Inferior parietal cortex (tissue), 1 donor: ENCODE results near the gene IDI2.
"Not testable (repeated sequence)": the region's sequence is repeated elsewhere in the genome, so short reads cannot be mapped to it uniquely, and the experiment has no call there.

Source experiments
- DNase-seq: peaks from one replicate; pipeline ENCODE4 v3.0.0-alpha.2; 2016; ENCODE audit errors: extremely low spot score

IDI2 gene

DNA sequence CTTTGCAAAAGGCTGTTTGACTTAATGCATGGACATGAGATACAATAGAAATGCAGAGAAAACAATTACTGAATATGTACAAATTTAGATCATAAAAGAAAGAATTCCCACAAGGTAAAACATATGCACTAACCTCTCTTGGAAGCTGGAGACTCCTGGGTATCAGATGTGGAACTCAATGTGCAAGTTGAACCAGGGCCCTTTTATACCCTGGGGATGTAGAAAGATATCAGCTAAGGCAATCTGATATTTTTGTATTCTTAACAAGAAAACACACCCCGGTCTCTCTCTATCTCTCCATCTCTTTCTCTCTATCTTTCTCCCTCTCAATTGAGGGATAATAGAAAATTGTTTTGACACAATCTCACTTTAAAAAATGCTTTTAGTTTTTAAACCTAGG lies at the start of gene IDI2:
IDI2 (minus strand) TSS at position 177 of the 400 bp plus-strand sequence. CDS start 1,136 bp downstream, outside the sequence.
- no peak for DNase-seq

DNA sequence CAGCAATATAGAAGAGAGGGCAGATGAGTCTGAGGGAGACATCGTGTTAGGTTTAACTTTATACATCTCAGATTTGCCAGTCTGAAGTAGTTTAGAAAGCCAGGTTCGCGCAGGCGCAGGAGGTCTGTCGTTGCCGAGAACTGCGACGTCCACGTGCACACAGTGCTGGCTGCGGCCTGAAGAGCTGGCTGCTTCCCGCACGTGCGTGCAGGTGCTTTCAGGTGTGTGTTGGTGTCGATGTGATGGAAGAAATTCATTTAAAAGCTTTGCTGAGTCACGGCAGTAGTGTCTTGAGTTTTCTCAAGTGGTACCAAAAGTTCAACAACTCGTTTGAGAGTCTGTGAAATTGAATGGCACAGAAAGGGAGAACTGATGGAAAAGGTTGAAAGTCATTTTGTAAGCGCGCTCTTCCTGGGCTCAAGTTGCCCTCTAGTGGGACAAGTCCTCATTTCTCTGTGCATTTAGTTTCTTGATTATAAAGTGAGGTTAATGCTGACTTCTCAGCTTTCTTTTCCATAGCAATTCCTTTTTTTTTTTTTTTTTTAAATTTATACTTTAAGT lies 49.2 kb upstream of the IDI2 start:
- DNase-seq: no peak

DNA sequence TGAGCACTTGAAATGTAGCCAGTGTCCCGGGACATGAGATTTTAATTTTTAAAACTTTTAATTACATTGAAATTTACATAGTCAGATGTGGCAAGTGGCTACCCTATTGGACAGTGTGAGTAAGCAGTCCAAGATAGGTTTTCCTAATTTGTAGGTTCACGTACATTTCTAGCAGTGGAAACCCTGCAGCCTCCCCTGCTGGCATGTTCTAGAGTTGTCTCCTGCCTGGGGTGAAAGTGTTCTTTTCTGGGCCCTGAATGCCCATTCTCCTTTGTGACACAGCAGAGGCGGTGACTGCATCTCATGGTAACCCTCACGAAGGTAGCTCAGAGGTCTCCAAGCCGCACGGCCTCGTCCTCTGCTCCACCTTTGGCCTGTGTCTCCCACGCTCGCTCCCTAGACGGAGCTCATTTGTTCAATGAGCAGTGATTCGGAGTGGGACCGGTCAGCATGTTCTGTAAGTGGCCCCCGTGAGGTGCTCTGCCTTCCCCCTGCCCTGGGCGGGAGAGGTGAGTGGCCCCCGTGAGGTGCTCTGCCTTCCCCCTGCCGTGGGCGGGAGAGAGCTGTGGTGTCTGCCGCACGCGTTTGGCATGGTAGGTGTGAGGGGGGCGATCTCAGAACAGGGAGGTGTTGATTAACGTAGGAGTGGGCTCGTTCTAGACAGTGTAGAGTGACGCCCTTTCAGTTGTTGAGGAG lies 48.5 kb upstream of the IDI2 start:
- DNase-seq: no peak

DNA sequence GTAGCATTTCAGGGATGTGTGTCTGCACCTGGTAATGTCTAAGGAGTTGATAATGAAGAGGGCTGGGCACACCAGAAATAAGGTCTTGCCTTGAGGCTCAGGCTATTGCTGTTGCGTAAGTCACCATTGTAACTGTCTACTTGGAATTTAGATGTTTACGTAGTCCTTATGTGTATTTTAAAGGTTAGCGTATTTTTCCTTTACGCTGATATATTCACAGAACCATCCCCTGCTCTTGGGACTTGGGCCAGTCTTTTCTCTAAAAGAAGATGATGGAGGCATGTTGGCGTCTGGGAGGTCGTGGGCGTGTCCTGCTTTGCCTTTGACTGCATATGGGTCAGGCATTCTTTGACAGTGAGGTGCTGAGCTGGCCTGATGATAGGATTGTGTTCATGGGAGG lies 45.3 kb upstream of the IDI2 start:
- no peak for DNase-seq

DNA sequence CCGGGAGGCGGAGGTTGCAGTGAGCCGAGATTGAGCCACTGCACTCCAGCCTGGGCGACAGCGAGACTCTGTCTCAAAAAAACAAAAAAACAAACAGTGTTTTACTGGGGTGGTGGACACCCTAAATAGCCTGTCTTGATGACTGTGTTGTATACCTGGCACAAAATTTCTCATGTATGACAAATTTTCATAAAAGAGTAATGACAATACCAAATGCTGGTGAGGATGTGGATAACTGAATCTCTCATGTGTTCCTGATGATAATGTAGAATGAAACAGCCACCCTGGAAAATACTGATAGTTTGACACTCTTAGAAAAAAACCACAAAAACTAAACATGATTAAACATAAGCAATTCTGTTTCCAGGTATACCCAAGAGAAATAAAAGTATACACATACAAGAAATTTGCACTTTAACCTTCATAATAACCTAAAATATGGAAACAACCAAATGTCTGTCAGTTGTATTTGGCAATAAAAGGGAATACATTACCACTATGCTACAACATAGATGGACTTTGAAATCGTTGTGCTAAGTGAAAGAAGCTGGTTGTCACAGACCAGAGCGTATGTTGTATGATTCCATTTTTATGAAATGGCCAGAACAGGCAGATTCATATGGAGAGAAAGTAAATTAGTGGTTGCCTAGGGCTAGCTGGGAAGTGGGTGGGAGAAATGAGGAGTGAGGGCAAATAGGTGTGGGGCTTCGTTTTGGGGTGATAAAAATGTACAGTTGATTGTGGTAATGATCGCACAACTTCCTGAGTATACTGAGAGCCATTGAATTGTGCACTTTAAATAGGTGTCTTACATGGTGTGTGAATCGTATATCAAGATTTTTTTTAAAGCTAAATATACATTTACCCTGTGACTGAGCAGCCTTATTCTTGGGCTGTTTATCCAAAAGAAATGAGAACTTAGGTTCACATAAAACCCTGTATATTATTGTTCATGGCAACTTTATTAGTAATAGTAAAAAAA lies 43.0 kb upstream of the IDI2 start:
- no peak for DNase-seq

DNA sequence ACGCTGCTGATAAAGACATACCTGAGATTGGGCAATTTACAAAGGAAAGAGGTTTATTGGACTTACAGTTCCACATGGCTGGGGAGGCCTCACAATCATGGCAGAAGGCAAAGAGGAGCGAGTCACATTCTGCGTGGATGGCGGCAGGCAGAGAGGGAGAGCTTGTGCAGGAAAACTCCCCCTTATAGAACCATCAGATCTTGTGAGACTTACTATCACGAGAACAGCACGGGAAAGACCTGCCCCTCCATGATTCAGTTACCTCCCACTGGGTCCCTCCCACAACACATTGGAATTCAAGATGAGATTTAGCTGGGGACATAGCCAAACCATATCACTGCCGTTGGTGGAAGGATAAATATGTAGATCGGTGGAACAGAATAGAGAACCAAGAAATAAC lies 41.1 kb upstream of the IDI2 start:
- not testable (repeated sequence) for DNase-seq

DNA sequence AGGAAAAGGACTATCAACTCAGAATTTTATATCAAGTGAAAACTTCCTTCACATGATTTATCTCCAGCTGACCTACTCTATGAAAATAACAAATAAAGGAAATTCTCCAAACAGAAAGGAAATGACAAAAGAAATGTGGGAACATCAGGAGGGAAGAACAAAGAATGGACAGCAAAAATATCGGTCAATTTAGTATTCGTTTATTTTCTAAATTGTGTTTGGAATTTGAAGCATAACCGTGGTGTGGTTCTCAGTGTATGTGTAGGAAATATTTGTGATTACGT lies 39.2 kb upstream of the IDI2 start:
- DNase-seq: no peak

- no peak for DNase-seq
Measured at GRCh38 chr10:1063232-1063865, 37.7 kb upstream of the IDI2 start.

GRCh38 chr10:1061930-1062774 lies 36.5 kb upstream of the IDI2 start:
- DNase-seq: no peak

DNA sequence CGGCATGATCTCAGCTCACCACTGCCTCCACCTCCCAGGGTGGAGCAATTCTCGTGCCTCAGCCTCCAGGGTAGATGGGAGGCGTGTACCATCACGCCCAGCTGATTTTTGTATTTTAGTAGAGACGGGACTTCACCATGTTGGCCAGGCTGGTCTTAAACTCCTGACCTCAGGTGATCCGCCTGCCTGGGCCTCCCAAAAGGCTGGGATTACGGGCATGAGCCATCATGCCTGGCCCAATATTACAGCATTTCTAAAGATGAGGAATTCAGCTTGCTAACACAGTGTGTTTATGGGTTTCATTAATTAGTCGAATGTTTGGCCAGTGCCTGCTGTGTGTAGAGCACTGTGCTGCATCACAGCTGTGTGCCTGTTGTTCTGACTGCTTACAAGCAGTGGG lies 34.2 kb upstream of the IDI2 start:
- no peak for DNase-seq

- no peak for DNase-seq
Measured at GRCh38 chr10:1058017-1058416, 32.4 kb upstream of the IDI2 start.

DNA sequence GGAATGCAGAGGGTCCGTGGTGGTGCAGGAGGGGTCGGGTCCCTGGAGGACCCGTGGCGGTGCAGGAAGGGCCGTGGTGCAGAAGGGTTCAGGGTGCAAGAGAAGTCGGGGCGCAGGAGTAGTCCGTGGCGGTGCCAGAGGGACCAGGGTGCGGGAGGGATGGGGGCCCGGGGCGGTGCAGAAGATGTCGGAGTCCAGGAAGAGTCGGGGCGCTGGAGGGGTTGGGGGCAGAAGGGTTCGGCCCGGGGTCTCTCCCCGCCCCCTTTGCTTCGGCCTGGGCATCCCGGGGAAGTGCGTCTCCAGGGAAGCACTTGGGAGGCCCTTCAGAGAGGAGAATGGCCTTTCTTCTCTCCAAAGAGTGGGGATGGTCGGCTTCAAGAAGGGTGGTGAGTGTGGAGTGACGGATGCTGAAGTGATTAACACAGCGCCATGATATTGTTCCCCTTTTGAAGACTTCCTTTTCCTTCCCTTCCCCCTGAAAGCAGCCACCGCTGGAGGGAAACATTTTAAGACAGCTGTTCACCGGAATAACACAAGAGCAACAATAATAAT lies 31.5 kb upstream of the IDI2 start:
- no peak for DNase-seq

DNA sequence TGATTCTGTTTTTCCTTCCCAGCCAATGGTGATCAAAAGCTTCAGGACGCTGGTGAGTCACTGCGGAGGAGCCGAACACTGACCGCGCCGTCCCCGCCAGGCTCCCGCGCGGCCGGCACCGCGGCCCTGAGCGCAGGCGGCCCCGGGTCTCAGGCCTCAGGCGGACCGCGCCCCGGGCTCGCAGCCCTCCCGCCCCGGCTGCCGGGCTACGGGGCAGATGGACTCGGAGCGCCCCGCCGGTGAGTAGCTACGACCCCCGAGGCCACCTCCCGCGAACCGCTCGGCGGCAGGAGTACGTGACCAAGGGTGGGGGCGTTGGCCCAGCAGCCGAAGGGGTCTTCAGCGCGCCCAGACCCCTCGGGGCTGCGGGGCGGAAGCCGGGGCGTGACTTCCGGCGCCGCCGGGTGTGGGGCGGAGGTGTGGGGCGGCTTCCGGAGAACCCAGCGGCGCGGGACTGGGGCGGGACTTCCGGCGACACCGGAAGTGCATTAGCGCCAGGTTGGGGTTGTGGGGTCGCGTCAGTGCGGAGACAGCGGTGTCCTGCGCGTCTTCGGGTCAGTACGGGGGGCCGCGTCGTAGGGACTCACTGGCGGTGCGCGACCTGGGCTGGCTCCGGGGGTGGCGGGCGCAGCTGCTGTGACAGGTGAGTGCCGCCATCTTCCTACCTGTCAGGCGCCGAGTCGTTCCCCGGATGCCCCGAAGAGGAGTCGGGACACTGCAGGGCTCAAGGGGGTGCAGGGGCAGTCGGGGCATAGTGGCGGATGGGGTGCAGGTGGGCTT lies 30.9 kb upstream of the IDI2 start, which contains the start of gene WDR37:
WDR37 (plus strand) TSS at position 60 of the 780 bp plus-strand sequence. CDS start 15,771 bp downstream, outside the sequence.
- peak; percentile 82 for DNase-seq

DNA sequence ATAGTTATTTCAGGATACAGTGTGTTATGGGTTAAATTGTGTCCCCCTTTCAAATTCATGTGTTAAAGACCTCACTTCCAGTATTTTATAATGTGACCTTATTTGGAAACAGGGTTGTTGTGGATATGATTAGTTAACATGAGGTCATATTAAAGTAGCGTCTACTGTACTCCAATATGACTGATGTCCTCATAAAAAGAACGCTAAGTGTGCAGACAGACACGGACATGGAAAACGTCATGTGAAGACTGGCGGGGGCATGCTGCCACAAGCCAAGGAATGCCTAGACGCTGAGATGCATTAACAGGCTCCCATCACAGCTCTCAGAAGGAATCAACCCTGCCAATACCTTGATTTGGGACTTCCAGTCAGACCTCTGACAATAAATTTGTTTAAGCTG lies 29.0 kb upstream of the IDI2 start:
- DNase-seq: no peak

DNA sequence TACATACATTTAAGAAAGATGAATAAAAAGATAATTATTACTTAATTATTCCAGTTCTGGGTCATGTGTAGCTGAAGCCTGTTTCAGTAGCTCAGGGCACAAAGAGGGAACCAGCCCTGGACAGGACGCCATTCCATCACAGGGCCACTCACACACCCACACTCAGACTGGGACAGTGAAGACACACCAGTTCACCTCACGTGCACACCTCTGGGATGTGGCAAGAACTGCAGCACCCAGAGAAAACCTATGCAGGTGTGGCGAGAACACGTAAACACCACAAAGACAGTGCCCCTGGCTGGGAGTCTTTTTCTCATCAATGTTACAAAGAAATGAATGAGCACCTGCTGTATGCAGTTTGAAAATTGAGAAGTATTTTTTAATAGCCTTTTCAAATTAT lies 24.9 kb upstream of the IDI2 start:
- no peak for DNase-seq

DNA sequence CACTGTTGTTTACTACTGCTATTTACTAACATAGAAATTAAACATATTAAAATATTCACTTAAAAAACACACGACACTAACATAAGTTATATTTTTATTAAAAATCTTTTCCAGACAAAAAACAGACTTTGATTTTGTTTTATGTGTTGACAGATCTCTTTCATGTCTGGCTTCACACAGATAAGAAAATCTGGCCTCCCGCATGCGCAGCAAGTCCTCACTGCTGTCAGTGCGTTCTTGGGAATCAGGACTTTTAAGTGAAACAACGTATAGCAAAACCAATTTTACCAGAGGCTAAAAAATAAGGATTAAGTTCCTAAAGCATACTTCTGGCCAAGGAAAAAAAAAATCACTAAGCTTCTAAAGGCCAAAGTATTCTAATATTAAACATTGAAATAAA lies 24.5 kb upstream of the IDI2 start:
- DNase-seq: peak; percentile 41

- DNase-seq: no peak
Measured at GRCh38 chr10:1049425-1049958, 23.8 kb upstream of the IDI2 start.

DNA sequence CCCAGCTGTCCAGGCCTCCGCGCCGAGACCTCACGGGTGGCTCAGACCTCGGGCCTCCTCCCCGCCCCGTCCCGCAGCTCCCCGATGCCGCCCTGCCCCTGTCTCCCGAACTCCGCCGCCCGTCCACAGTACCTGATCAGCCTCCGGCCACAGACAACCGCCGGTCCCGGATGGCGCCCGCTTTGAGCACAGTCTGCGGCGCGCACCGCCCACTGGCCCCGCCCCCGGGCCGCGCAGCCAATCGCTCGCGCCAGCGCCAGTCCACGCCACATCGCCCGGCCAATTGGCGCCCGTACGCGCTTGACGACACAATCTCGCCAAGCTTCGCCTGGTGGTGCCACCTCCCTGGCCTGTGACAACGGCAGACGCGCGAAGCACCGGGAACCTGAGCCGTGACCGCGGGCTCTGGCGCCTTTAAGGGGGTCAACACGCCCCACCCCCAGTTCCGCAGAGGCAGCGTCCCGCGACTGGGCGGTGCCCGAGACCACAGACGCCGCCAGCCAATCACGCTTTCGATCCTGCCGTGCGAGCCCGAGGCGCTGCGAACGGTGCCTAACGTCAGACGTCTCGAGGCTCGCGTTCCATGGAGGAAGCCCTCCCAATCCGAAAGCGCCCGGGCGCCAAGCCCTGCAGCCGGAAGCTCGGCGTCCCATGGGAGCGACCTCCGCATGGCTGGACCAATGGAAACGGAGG lies 23.2 kb upstream of the IDI2 start, which contains the start of gene IDI1:
IDI1 (minus strand) TSS at position 388 of the 693 bp plus-strand sequence; CDS start at position 272, 116 bp downstream.
- peak; percentile 96 for DNase-seq

GRCh38 chr10:1048349-1048731 lies 22.7 kb upstream of the IDI2 start:
- DNase-seq: peak; percentile 42
